GM10847 (cell line): ENCODE data around the gene IL21.

Experiments
- POLR2A ChIP-seq: IDR thresholded peaks from 2 replicates; pipeline ENCODE4 v1.6.1; 2011; ENCODE audit not compliant: insufficient read length; ENCODE audit errors: extremely low read depth

IL21 gene

GRCh38 chr4:122606364-122607043 lies 14.4 kb downstream of the IL21 start:
- TF ChIP-seq POLR2A: no peak

GRCh38 chr4:122604146-122604545 lies 16.7 kb downstream of the IL21 start:
- no peak for TF ChIP-seq POLR2A

GRCh38 chr4:122603156-122603574 lies 17.7 kb downstream of the IL21 start:
- TF ChIP-seq POLR2A: no peak

GRCh38 chr4:122602277-122603142 lies 18.4 kb downstream of the IL21 start:
- no peak for TF ChIP-seq POLR2A

- no peak for TF ChIP-seq POLR2A
These were observed 29.7 kb downstream of the IL21 start for GRCh38 chr4:122591196-122591595.

- TF ChIP-seq POLR2A: no peak
These were observed 32.2 kb downstream of the IL21 start for GRCh38 chr4:122588453-122589238.

- TF ChIP-seq POLR2A: no peak
These were observed 36.3 kb downstream of the IL21 start for GRCh38 chr4:122584519-122584918.

GRCh38 chr4:122583906-122584305 lies 37.0 kb downstream of the IL21 start:
- TF ChIP-seq POLR2A: no peak

- no peak for TF ChIP-seq POLR2A
These were observed 42.8 kb downstream of the IL21 start for GRCh38 chr4:122577808-122578781.

- no peak for TF ChIP-seq POLR2A
These were observed 43.7 kb downstream of the IL21 start for GRCh38 chr4:122577189-122577553.

GRCh38 chr4:122576261-122577188 lies 44.3 kb downstream of the IL21 start:
- no peak for TF ChIP-seq POLR2A

GRCh38 chr4:122562449-122562848 lies 58.4 kb downstream of the IL21 start:
- no peak for TF ChIP-seq POLR2A
